Measurements from ENCODE around the gene PLXNA4. TPM values are rescaled to one million over a fixed set of nuclear protein-coding genes. Genes with fewer than 3 reads are reported as not detected.
"Not testable (repeated sequence)": the region's sequence is repeated elsewhere in the genome, so short reads cannot be mapped to it uniquely, and the experiment has no call there.

The PLXNA4 gene
- total and polyA plus RNA-seq, 3 experiments from 2014 or later, result 0.02 to 0.05 TPM; not detected in 1

- Histone ChIP-seq H3K4me3 (ENCODE audit: low read length) (no peak overlapping the region), H3K27ac (ENCODE audit: low read depth, low read length) (no peak overlapping the region), H3K4me1 (ENCODE audit: insufficient read depth, low read length) (no peaks in the 10 kb centered on the region), H3K9me3 (ENCODE audit: low read length) (no peaks in the 10 kb centered on the region), H3K36me3 (ENCODE audit: insufficient read depth, low read length) (no peaks in the 10 kb centered on the region), H3K27me3 (ENCODE audit: insufficient read depth, low read length, poor library complexity, severe bottlenecking) (no peaks in the 10 kb centered on the region)
- no peak overlapping the region for H3K27ac Mint-ChIP-seq
- no peak for DNase-seq
- H3K27me3 Mint-ChIP-seq, result peaks cover 2 to 35% of the 10 kb centered on the region in 2 donors
- CTCF ChIA-PET, result interaction anchor here (1.7 kb wide), 1 partner anchor 23 kb away, joined by 4 read pairs; no protein-coding TSS in a partner anchor
- POLR2A ChIA-PET, result no interaction called here
- no peaks in the 10 kb centered on the region for H3K36me3 Mint-ChIP-seq
- no peak overlapping the region for H3K4me3 Mint-ChIP-seq
- no peaks in the 10 kb centered on the region for H3K9me3 Mint-ChIP-seq
- no peaks in the 10 kb centered on the region for H3K4me1 Mint-ChIP-seq
Measured at GRCh38 chr7:132603220-132603833, 27.1 kb upstream of the PLXNA4 start.

- DNase-seq, result no peak
- Histone ChIP-seq H3K36me3 (ENCODE audit: insufficient read depth, low read length) (no peaks in the 10 kb centered on the region), H3K27ac (ENCODE audit: low read depth, low read length) (no peak overlapping the region), H3K9me3 (ENCODE audit: low read length) (no peaks in the 10 kb centered on the region), H3K4me3 (ENCODE audit: low read length) (no peak overlapping the region), H3K27me3 (ENCODE audit: insufficient read depth, low read length, poor library complexity, severe bottlenecking) (no peaks in the 10 kb centered on the region), H3K4me1 (ENCODE audit: insufficient read depth, low read length) (no peaks in the 10 kb centered on the region)
- Mint-ChIP-seq H3K27me3 (peaks cover 2 to 37% of the 10 kb centered on the region in 2 donors), H3K4me1 (no peaks in the 10 kb centered on the region), H3K27ac (no peak overlapping the region), H3K9me3 (no peaks in the 10 kb centered on the region), H3K36me3 (no peaks in the 10 kb centered on the region), H3K4me3 (no peak overlapping the region)
- ChIA-PET POLR2A (no interaction called here), CTCF (no interaction called here)
Measured at GRCh38 chr7:132601783-132602182, 25.5 kb upstream of the PLXNA4 start.

DNA sequence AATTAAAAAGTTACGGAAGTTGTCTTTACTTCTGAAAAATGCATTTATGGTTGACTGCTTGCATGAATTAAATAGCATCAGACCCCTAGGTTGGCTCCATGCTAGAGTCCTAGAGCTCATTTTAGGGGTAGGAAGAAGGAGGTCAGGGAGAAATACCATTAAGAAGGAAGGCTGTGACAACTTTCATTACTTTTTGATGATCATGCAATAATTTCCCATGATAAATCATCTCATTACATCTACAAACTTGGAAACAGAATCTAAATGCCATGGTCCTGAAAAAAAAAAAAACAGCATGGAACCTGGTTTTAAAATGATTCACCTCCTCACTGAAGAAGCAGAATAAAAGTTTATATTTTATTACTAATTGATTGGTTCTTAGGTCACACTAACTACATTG is 20.3 kb upstream of the PLXNA4 start:
- no peak for DNase-seq
- Histone ChIP-seq H3K4me3 (ENCODE audit: low read length) (no peak overlapping the region), H3K36me3 (ENCODE audit: insufficient read depth, low read length) (no peaks in the 10 kb centered on the region), H3K9me3 (ENCODE audit: low read length) (no peaks in the 10 kb centered on the region), H3K27ac (ENCODE audit: low read depth, low read length) (no peak overlapping the region), H3K4me1 (ENCODE audit: insufficient read depth, low read length) (no peaks in the 10 kb centered on the region), H3K27me3 (ENCODE audit: insufficient read depth, low read length, poor library complexity, severe bottlenecking) (no peaks in the 10 kb centered on the region)
- Mint-ChIP-seq H3K27ac (no peak overlapping the region), H3K36me3 (no peaks in the 10 kb centered on the region), H3K4me3 (no peak overlapping the region), H3K27me3 (peaks cover 5 to 27% of the 10 kb centered on the region in 2 donors), H3K9me3 (no peaks in the 10 kb centered on the region), H3K4me1 (no peaks in the 10 kb centered on the region)
- ChIA-PET CTCF (no interaction called here), POLR2A (no interaction called here)

GRCh38 chr7:132594741-132595140 is 18.5 kb upstream of the PLXNA4 start:
- H3K9me3 ChIP-seq (ENCODE audit: low read length); H3K9me3 Mint-ChIP-seq; H3K4me3 ChIP-seq (ENCODE audit: low read length); H3K27ac Mint-ChIP-seq; DNase-seq; POLR2A ChIA-PET; H3K36me3 Mint-ChIP-seq; H3K4me3 Mint-ChIP-seq; H3K27ac ChIP-seq (ENCODE audit: low read depth, low read length); H3K4me1 Mint-ChIP-seq; H3K36me3 ChIP-seq (ENCODE audit: insufficient read depth, low read length); H3K27me3 ChIP-seq (ENCODE audit: insufficient read depth, low read length, poor library complexity, severe bottlenecking); H3K4me1 ChIP-seq (ENCODE audit: insufficient read depth, low read length): not testable (repeated sequence)
- peaks cover 9 to 23% of the 10 kb centered on the region in 2 donors for H3K27me3 Mint-ChIP-seq
- CTCF ChIA-PET, result interaction anchor here (1.9 kb wide), 1 partner anchor 14 kb away, joined by 4 read pairs; no protein-coding TSS in a partner anchor

GRCh38 chr7:132592936-132593335 is 16.7 kb upstream of the PLXNA4 start:
- Mint-ChIP-seq H3K4me3 (no peak overlapping the region), H3K27me3 (peaks cover 11 to 20% of the 10 kb centered on the region in 2 donors), H3K9me3 (no peaks in the 10 kb centered on the region), H3K4me1 (no peaks in the 10 kb centered on the region), H3K27ac (no peak overlapping the region), H3K36me3 (no peaks in the 10 kb centered on the region)
- H3K36me3 ChIP-seq (ENCODE audit: insufficient read depth, low read length), result no peaks in the 10 kb centered on the region
- no peak overlapping the region for H3K4me3 ChIP-seq (ENCODE audit: low read length)
- POLR2A ChIA-PET, result no interaction called here
- no peaks in the 10 kb centered on the region for H3K27me3 ChIP-seq (ENCODE audit: insufficient read depth, low read length, poor library complexity, severe bottlenecking)
- H3K4me1 ChIP-seq (ENCODE audit: insufficient read depth, low read length), result no peaks in the 10 kb centered on the region
- H3K9me3 ChIP-seq (ENCODE audit: low read length), result no peaks in the 10 kb centered on the region
- CTCF ChIA-PET, result interaction anchor here (0.9 kb wide), 1 partner anchor 13 kb away, joined by 3 read pairs; no protein-coding TSS in a partner anchor
- no peak for DNase-seq
- H3K27ac ChIP-seq (ENCODE audit: low read depth, low read length), result no peak overlapping the region

- Histone ChIP-seq H3K4me3 (ENCODE audit: low read length) (no peak overlapping the region), H3K27ac (ENCODE audit: low read depth, low read length) (no peak overlapping the region), H3K27me3 (ENCODE audit: insufficient read depth, low read length, poor library complexity, severe bottlenecking) (no peaks in the 10 kb centered on the region), H3K36me3 (ENCODE audit: insufficient read depth, low read length) (no peaks in the 10 kb centered on the region), H3K9me3 (ENCODE audit: low read length) (no peaks in the 10 kb centered on the region), H3K4me1 (ENCODE audit: insufficient read depth, low read length) (no peaks in the 10 kb centered on the region)
- Mint-ChIP-seq H3K4me1 (no peaks in the 10 kb centered on the region), H3K9me3 (no peaks in the 10 kb centered on the region), H3K4me3 (no peak overlapping the region), H3K27ac (no peak overlapping the region), H3K27me3 (peaks cover 11 to 25% of the 10 kb centered on the region in 2 donors), H3K36me3 (no peaks in the 10 kb centered on the region)
- CTCF ChIA-PET, result interaction anchor here (0.9 kb wide), 1 partner anchor 12 kb away, joined by 3 read pairs; no protein-coding TSS in a partner anchor
- POLR2A ChIA-PET, result no interaction called here
- no peak for DNase-seq
Measured at GRCh38 chr7:132592231-132592920, 16.1 kb upstream of the PLXNA4 start.

- Mint-ChIP-seq H3K4me1 (no peaks in the 10 kb centered on the region), H3K36me3 (no peaks in the 10 kb centered on the region), H3K27me3 (peaks cover 11 to 41% of the 10 kb centered on the region in 2 donors), H3K4me3 (no peak overlapping the region), H3K27ac (no peak overlapping the region), H3K9me3 (no peaks in the 10 kb centered on the region)
- no peak overlapping the region for H3K27ac ChIP-seq (ENCODE audit: low read depth, low read length)
- no peaks in the 10 kb centered on the region for H3K27me3 ChIP-seq (ENCODE audit: insufficient read depth, low read length, poor library complexity, severe bottlenecking)
- no peaks in the 10 kb centered on the region for H3K36me3 ChIP-seq (ENCODE audit: insufficient read depth, low read length)
- H3K4me1 ChIP-seq (ENCODE audit: insufficient read depth, low read length), result no peaks in the 10 kb centered on the region
- no peak for DNase-seq
- no peak overlapping the region for H3K4me3 ChIP-seq (ENCODE audit: low read length)
- CTCF ChIA-PET, result interaction anchor here (1.4 to 1.6 kb wide), 2 partner anchors 10 to 272 kb away, joined by 3 to 4 read pairs; no protein-coding TSS in a partner anchor
- POLR2A ChIA-PET, result no interaction called here
- H3K9me3 ChIP-seq (ENCODE audit: low read length), result no peaks in the 10 kb centered on the region
Measured at GRCh38 chr7:132590162-132590561, 13.9 kb upstream of the PLXNA4 start.

GRCh38 chr7:132588596-132588995 is 12.3 kb upstream of the PLXNA4 start:
- no peaks in the 10 kb centered on the region for H3K36me3 Mint-ChIP-seq
- H3K27me3 Mint-ChIP-seq, result peaks cover 14 to 41% of the 10 kb centered on the region in 2 donors
- H3K27ac Mint-ChIP-seq, result no peak overlapping the region
- Histone ChIP-seq H3K36me3 (ENCODE audit: insufficient read depth, low read length) (no peaks in the 10 kb centered on the region), H3K27ac (ENCODE audit: low read depth, low read length) (no peak overlapping the region), H3K27me3 (ENCODE audit: insufficient read depth, low read length, poor library complexity, severe bottlenecking) (no peaks in the 10 kb centered on the region), H3K4me1 (ENCODE audit: insufficient read depth, low read length) (no peaks in the 10 kb centered on the region), H3K4me3 (ENCODE audit: low read length) (no peak overlapping the region), H3K9me3 (ENCODE audit: low read length) (no peaks in the 10 kb centered on the region)
- CTCF ChIA-PET, result no interaction called here
- H3K4me1 Mint-ChIP-seq, result no peaks in the 10 kb centered on the region
- DNase-seq, result no peak
- H3K9me3 Mint-ChIP-seq, result no peaks in the 10 kb centered on the region
- H3K4me3 Mint-ChIP-seq, result no peak overlapping the region
- POLR2A ChIA-PET, result no interaction called here

Measured in CD8-positive, alpha-beta memory T cell (primary cell).